GM12801 (cell line): ENCODE data around the gene PROP1.

ENCODE experiments used
- TF ChIP-seq, protein P1 (sequence below): IDR thresholded peaks from one replicate; pipeline ENCODE4 v1.5.1; 2011; ENCODE audit warnings: control low read depth; ENCODE audit not compliant: insufficient read length; ENCODE audit errors: extremely low read depth

PROP1 gene

DNA sequence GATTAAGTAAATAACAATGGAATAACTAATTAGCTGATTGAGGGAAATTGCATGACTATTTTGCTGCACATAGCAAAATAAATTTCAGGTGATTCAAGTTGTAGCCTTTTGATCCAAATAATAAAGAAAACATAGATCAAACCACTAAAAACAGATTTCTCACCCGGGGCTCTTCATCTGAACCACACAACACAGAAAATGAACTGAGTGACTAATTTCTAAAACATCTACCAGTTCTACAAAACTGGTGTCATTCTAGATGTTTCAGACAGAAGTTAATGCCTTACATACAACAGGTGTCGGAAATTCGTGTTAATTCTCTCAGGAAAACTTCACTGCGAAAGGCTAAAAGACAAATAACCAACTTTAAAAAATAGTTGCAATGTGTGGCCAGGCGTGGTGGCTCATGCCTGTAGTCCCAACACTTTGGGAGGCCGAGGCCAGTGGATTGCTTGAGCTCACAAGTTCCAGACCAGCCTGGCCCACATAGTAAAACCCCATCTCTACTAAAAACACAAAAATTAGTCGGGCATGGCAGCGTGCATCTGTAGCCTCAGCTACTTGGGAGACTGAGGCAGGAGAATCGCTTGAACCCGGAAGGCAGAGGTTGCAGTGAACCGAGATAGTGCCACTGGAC lies 6.9 kb downstream of the PROP1 start:
- TF ChIP-seq, protein P1, sequence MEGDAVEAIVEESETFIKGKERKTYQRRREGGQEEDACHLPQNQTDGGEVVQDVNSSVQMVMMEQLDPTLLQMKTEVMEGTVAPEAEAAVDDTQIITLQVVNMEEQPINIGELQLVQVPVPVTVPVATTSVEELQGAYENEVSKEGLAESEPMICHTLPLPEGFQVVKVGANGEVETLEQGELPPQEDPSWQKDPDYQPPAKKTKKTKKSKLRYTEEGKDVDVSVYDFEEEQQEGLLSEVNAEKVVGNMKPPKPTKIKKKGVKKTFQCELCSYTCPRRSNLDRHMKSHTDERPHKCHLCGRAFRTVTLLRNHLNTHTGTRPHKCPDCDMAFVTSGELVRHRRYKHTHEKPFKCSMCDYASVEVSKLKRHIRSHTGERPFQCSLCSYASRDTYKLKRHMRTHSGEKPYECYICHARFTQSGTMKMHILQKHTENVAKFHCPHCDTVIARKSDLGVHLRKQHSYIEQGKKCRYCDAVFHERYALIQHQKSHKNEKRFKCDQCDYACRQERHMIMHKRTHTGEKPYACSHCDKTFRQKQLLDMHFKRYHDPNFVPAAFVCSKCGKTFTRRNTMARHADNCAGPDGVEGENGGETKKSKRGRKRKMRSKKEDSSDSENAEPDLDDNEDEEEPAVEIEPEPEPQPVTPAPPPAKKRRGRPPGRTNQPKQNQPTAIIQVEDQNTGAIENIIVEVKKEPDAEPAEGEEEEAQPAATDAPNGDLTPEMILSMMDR, result no peak

DNA sequence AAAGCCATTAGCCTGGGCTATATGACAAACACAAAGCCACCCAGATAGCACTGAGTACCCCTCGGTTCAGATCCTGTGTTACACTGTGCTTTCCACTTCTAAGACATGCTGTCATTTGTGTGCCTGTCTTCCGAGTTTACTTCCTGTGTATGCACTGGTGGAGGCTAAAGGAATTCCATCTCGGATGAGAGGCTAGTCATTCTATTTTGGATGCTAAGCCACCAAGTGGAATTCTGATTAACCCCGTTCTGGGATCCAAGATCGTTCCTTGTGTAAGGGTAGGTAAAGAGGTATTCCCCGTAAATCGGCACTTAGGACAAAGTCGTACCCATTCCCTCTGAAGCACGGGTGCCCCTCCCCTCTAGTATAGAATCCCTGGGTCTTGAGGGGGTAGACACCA lies 8.7 kb downstream of the PROP1 start:
- TF ChIP-seq, protein P1, result no peak

DNA sequence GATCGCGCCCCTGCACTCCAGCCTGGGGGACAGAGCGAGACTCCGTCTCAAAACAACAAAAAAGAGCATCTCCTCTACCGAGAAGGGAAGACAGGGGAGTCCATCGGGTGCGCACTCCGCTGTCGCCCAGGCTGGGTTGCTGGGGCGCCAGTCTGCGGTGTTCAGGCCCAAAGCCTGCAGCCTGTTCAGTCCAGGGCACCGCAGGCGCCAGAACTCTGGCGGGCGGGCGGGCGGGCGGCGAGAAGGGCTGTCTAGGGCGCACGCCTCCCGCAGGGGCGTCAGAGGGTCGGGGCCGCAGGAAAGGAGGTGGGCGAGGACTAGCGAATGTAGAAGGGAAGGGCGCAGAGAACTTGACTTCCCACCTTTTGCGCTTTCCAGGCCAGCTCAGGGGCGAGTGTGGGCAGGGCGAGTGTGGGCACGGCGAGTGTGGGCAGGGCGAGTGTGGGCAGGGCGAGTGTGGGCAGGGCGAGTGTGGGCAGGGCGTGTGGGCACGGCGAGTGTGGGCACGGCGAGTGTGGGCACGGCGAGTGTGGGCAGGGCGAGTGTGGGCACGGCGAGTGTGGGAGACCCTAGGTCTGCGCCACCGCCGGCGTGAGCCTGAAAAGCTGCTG lies 10.5 kb downstream of the PROP1 start:
- TF ChIP-seq, protein P1, result no peak

DNA sequence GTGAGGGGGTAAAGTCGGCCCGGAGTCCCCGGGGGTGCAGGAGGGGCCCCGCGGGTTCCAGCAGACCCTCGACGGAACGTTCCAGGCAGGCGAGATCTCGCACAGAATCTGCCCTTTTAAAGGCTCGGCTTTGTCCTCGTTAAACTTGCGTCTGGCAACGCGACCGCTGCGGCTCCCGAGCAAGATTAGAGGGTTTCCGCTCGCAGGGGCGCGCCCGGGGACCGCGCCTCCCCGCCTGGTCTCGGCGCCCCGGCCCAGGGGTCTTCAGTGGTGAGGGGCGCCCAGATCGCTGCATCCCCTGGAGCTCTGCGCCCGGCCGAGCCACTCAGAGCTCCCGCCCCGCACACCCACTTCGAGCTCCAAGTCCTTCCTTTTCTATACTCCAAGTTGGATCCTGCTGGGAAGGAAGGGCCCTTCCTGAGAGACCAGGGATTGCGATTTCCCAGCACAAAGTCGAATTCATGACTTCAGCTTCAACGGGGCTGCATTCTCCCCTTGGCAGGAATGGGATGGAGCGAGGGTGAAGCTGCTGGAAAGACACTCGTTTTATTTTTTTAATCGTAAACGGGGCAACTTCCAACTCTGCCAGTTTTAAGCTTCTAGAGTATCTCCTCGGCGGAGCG lies 11.3 kb downstream of the PROP1 start:
- TF ChIP-seq, protein P1, result no peak

DNA sequence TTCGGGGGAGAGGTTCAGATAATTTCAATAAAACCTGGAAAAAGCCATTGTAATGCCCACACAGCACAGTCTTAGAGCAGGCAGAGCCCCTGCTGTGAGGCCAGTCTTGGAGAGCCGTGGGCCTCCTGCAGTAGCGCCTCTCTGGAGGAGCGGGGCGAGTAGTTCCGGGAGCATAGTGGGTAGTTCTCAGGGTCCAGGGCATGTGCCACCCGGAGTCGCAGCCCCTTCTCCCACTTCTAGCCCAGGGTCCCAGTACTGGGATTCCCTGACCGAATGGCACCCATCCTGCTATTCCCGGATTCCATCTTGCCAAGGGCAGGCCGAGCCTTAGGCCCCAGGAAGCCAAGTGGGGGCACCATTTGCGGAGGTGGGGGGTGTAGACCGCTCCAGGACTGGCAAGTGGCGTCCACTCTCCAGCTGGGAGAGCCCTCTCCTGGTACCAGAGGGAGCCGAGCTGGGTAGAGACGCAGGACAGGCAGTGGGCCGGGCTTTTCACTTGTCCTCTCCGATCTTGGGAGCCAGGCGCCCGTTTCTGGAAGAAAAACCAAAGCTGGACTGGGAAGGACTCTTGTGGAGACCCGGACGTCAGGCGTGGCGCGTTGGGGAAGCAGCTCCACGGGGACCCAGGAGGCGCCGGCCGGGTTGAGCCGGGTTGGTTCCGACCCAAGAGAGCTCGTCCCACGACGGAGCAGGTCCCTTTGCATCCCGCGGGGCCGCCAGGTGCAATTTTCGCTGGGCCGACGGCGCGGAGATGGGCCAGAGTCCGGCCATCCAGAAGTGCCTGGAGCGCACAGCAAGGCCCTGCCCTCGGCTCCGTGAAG lies 12.1 kb downstream of the PROP1 start:
- TF ChIP-seq, protein P1, result no peak

DNA sequence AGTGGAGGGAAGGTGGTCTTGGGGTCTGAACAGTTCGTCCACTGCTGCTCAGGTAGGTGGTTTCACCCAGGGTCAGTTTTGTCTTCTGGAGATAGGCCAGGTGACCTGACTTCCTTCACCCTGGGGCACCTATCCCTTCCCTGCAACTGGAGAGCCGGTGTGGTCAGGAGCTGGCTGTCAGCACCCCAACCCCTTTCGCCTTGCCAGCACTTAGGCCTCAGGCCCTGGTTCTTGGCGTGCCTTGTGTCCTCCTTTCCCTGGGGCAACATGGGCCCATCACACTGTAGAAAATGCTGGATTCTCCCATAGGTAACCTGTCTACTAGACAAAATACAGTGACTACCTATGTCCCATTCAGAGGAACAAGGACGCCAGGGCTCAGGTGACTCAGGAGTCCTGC lies 13.1 kb downstream of the PROP1 start:
- TF ChIP-seq, protein P1, result no peak

DNA sequence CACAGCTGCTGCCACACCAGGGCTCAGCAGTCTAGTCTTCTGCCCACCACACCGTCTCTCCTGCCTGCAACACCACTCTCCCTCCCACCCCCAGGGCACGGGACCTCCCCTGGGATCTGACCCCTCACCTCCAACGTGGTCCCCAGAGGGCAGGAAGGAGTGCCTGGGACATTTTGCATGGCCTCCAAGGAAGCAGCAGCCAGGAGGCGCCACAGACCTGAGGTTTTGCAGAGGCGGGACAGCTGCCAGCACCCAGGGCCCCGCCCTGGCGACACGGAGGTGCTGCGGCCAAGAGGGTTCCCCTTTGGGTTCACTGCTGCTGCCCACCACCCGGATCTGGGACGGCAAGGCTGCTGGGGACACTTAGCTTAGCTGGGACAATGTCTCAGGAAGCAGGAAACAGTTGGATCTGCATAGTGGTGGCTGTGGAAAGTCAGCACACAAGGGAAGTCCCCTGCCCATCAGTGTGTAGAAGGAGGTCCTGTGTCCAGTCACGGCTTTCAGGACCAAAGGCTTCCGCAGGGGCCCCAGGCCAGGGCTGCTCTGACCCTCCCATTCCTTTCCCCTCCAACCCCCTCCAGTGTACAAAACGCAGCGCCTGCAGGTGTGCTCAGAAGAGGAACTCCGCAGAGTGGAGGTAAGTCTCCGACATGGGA lies 13.8 kb downstream of the PROP1 start:
- TF ChIP-seq, protein P1, result no peak
